NCI-H69 (cell line): ENCODE measurements around the gene EPB41L2.

ENCODE experiments used
- DNase-seq: peaks from one replicate; lab custom pipeline; 2025; lab: John Stamatoyannopoulos, UW

Gene EPB41L2

GRCh38 chr6:130908958-130909357 lies 154.1 kb downstream of the EPB41L2 start:
- DNase-seq = no peak

- DNase-seq = no peak
These were observed 154.9 kb downstream of the EPB41L2 start for GRCh38 chr6:130908188-130908587.

- no peak for DNase-seq
These were observed 155.4 kb downstream of the EPB41L2 start for GRCh38 chr6:130907687-130908086.

GRCh38 chr6:130906736-130907381 lies 156.2 kb downstream of the EPB41L2 start:
- no peak for DNase-seq

- no peak for DNase-seq
These were observed 159.4 kb downstream of the EPB41L2 start for GRCh38 chr6:130903602-130904001.

GRCh38 chr6:130903007-130903406 lies 160.0 kb downstream of the EPB41L2 start:
- no peak for DNase-seq

- no peak for DNase-seq
These were observed 162.1 kb downstream of the EPB41L2 start for GRCh38 chr6:130900913-130901312.

- no peak for DNase-seq
These were observed 166.8 kb downstream of the EPB41L2 start for GRCh38 chr6:130896249-130896648.

- no peak for DNase-seq
These were observed 167.5 kb downstream of the EPB41L2 start for GRCh38 chr6:130895516-130895915.

- no peak for DNase-seq
These were observed 169.3 kb downstream of the EPB41L2 start for GRCh38 chr6:130893766-130894165.

- no peak for DNase-seq
These were observed 169.8 kb downstream of the EPB41L2 start for GRCh38 chr6:130893277-130893676.

- no peak for DNase-seq
These were observed 172.5 kb downstream of the EPB41L2 start for GRCh38 chr6:130890521-130890971.

- no peak for DNase-seq
These were observed 173.6 kb downstream of the EPB41L2 start for GRCh38 chr6:130889423-130889822.

GRCh38 chr6:130888246-130888645 lies 174.8 kb downstream of the EPB41L2 start:
- no peak for DNase-seq

- no peak for DNase-seq
These were observed 176.1 kb downstream of the EPB41L2 start for GRCh38 chr6:130886966-130887365.

- DNase-seq = peak; percentile 79
These were observed 177.5 kb downstream of the EPB41L2 start for GRCh38 chr6:130885392-130886192.

GRCh38 chr6:130882370-130882769 lies 180.7 kb downstream of the EPB41L2 start:
- no peak for DNase-seq

- DNase-seq = no peak
These were observed 183.2 kb downstream of the EPB41L2 start for GRCh38 chr6:130879826-130880225.

GRCh38 chr6:130873746-130874145 lies 189.3 kb downstream of the EPB41L2 start:
- DNase-seq = no peak

- DNase-seq = peak; percentile 65
These were observed 190.6 kb downstream of the EPB41L2 start for GRCh38 chr6:130872250-130873095.

- DNase-seq = no peak
These were observed 192.7 kb downstream of the EPB41L2 start for GRCh38 chr6:130870179-130870880.

GRCh38 chr6:130869681-130870080 lies 193.4 kb downstream of the EPB41L2 start:
- no peak for DNase-seq
